ENCODE data around the gene TCAP. TPM values are rescaled to one million over a fixed set of nuclear protein-coding genes. Genes with fewer than 3 reads are reported as not detected.
A peak's percentile ranks its signal among the peaks of the same experiment; 100 is the strongest.

The TCAP gene
- total RNA-seq, 1 donor from 2014 or later = 0.98 TPM

DNA sequence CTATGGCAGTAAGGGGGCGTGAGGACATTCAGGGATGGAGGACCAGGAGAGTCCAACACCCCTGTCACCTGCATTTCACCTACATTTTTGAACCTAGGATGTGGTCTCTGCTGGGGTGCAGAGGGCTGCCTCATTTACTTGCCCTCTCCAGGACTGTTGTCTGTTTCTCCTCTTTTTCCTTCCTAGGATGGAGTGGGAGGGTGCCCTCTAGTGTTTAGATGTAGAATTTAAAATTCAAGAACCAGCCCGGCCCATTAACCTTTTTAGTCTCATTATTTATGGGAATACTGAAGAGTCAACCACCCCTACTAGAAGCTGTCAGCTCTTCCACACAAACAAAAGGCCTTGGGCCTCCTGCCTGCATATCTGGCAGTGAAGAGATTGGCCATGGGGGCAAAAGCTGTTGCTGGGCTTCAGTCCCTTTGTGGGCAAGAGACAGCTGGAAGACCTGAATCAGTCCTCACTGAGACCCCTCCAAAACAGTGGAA, 30.7 kb upstream of the TCAP start:
- no peak for FAIRE-seq
- H3K4me3 Mint-ChIP-seq (ENCODE audit: unreplicated experiment) = no peak overlapping the region
- H3K36me3 ChIP-seq (ENCODE audit: insufficient read depth, low read length) = no peaks in the 10 kb centered on the region
- H3K9me3 ChIP-seq (ENCODE audit: insufficient read depth, low read depth, low read length) = no peaks in the 10 kb centered on the region
- H3K9ac ChIP-seq (ENCODE audit: low read length) = no peak overlapping the region
- no peak for DNase-seq (ENCODE audit: low read depth)
- TF ChIP-seq EZH2 (IDR thresholded peaks at IDR 0.05; ENCODE audit: insufficient read depth, low read length) = no peak
- peak; percentile 68 for TF ChIP-seq CTCF (IDR thresholded peaks at IDR 0.05; ENCODE audit: insufficient read depth, low read depth, low read length)
- no peaks in the 10 kb centered on the region for H3K36me3 Mint-ChIP-seq (ENCODE audit: low read depth, unreplicated experiment)
- peaks cover 17% of the 10 kb centered on the region for H3K4me1 Mint-ChIP-seq (ENCODE audit: low read depth, unreplicated experiment)
- peaks cover 20% of the 10 kb centered on the region for H3K27me3 ChIP-seq (ENCODE audit: insufficient read depth, low read length)
- H3K27me3 Mint-ChIP-seq (ENCODE audit: low read depth, unreplicated experiment) = peaks cover 20% of the 10 kb centered on the region
- H3K4me3 ChIP-seq (ENCODE audit: insufficient read depth, low read depth, low read length) = no peak overlapping the region
- no peak overlapping the region for H3K4me2 ChIP-seq (ENCODE audit: low read length)
- H3K27ac ChIP-seq (ENCODE audit: low read depth, low read length) = no peak overlapping the region
- H3K79me2 ChIP-seq (ENCODE audit: insufficient read depth, low read length) = peaks cover 24% of the 10 kb centered on the region
- H3K27ac Mint-ChIP-seq (ENCODE audit: unreplicated experiment) = no peak overlapping the region
- peaks cover 13% of the 10 kb centered on the region for H3K4me1 ChIP-seq (ENCODE audit: insufficient read depth, low read length)
- peaks cover 13% of the 10 kb centered on the region for H4K20me1 ChIP-seq (ENCODE audit: insufficient read depth, low read length)
- H3K9me3 Mint-ChIP-seq (ENCODE audit: unreplicated experiment) = no peaks in the 10 kb centered on the region
- H2AFZ ChIP-seq (ENCODE audit: low read depth, low read length) = no peak overlapping the region

GRCh38 chr17:39635614-39636176, 29.5 kb upstream of the TCAP start:
- Histone ChIP-seq H3K4me2 (ENCODE audit: low read length) (no peak overlapping the region), H3K4me1 (ENCODE audit: insufficient read depth, low read length) (peaks cover 19% of the 10 kb centered on the region), H2AFZ (ENCODE audit: low read depth, low read length) (no peak overlapping the region), H3K4me3 (ENCODE audit: insufficient read depth, low read depth, low read length) (no peak overlapping the region), H3K9me3 (ENCODE audit: insufficient read depth, low read depth, low read length) (no peaks in the 10 kb centered on the region), H4K20me1 (ENCODE audit: insufficient read depth, low read length) (peaks cover 25% of the 10 kb centered on the region), H3K9ac (ENCODE audit: low read length) (no peak overlapping the region), H3K79me2 (ENCODE audit: insufficient read depth, low read length) (peaks cover 36% of the 10 kb centered on the region), H3K27me3 (ENCODE audit: insufficient read depth, low read length) (peaks cover 15% of the 10 kb centered on the region), H3K27ac (ENCODE audit: low read depth, low read length) (no peak overlapping the region), H3K36me3 (ENCODE audit: insufficient read depth, low read length) (no peaks in the 10 kb centered on the region)
- Mint-ChIP-seq H3K4me1 (ENCODE audit: low read depth, unreplicated experiment) (peaks cover 27% of the 10 kb centered on the region), H3K9me3 (ENCODE audit: unreplicated experiment) (no peaks in the 10 kb centered on the region), H3K36me3 (ENCODE audit: low read depth, unreplicated experiment) (no peaks in the 10 kb centered on the region), H3K4me3 (ENCODE audit: unreplicated experiment) (peak overlapping the region; percentile 86), H3K27ac (ENCODE audit: unreplicated experiment) (no peak overlapping the region), H3K27me3 (ENCODE audit: low read depth, unreplicated experiment) (peaks cover 16% of the 10 kb centered on the region)
- TF ChIP-seq EZH2 (IDR thresholded peaks at IDR 0.05; ENCODE audit: insufficient read depth, low read length) (no peak), CTCF (IDR thresholded peaks at IDR 0.05; ENCODE audit: insufficient read depth, low read depth, low read length) (no peak)
- DNase-seq (ENCODE audit: low read depth) (no peak), FAIRE-seq (no peak)

DNA sequence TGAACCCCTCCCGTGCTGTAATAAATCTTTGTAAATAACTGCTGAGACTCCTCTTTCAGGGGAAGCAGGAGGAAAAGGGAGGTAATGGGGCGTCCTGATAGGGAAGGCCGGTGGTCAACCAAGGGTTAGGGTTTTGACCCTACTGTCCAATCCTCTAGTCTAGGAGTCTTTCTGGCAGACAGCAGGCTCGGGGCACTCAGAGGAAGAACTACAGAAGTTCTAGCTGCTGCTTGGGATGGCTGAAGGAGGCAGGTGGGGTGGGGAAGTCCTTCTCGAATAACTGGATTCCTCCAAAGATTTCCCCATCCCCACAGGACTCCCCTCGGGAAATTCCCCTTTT, 28.6 kb upstream of the TCAP start:
- H2AFZ ChIP-seq (ENCODE audit: low read depth, low read length) = peak overlapping the region; percentile 94
- peaks cover 7% of the 10 kb centered on the region for H3K27me3 ChIP-seq (ENCODE audit: insufficient read depth, low read length)
- Mint-ChIP-seq H3K36me3 (ENCODE audit: low read depth, unreplicated experiment) (peaks cover 3% of the 10 kb centered on the region), H3K27me3 (ENCODE audit: low read depth, unreplicated experiment) (peaks cover 8% of the 10 kb centered on the region), H3K9me3 (ENCODE audit: unreplicated experiment) (no peaks in the 10 kb centered on the region), H3K4me1 (ENCODE audit: low read depth, unreplicated experiment) (peaks cover 30% of the 10 kb centered on the region), H3K27ac (ENCODE audit: unreplicated experiment) (no peak overlapping the region), H3K4me3 (ENCODE audit: unreplicated experiment) (peak overlapping the region; percentile 86)
- H4K20me1 ChIP-seq (ENCODE audit: insufficient read depth, low read length) = peaks cover 34% of the 10 kb centered on the region
- peaks cover 19% of the 10 kb centered on the region for H3K4me1 ChIP-seq (ENCODE audit: insufficient read depth, low read length)
- peak overlapping the region; percentile 93 for H3K9ac ChIP-seq (ENCODE audit: low read length)
- FAIRE-seq (no peak), DNase-seq (ENCODE audit: low read depth) (no peak)
- no peaks in the 10 kb centered on the region for H3K36me3 ChIP-seq (ENCODE audit: insufficient read depth, low read length)
- H3K4me2 ChIP-seq (ENCODE audit: low read length) = peak overlapping the region; percentile 93
- H3K9me3 ChIP-seq (ENCODE audit: insufficient read depth, low read depth, low read length) = no peaks in the 10 kb centered on the region
- H3K79me2 ChIP-seq (ENCODE audit: insufficient read depth, low read length) = peaks cover 45% of the 10 kb centered on the region
- peak overlapping the region; percentile 89 for H3K4me3 ChIP-seq (ENCODE audit: insufficient read depth, low read depth, low read length)
- TF ChIP-seq CTCF (IDR thresholded peaks at IDR 0.05; ENCODE audit: insufficient read depth, low read depth, low read length) = no peak
- no peak for TF ChIP-seq EZH2 (IDR thresholded peaks at IDR 0.05; ENCODE audit: insufficient read depth, low read length)
- peak overlapping the region; percentile 69 for H3K27ac ChIP-seq (ENCODE audit: low read depth, low read length)

All from astrocyte (in vitro differentiated cells and primary cell).